Measurements from ENCODE around the gene GOLM1. TPM values are rescaled to one million over a fixed set of nuclear protein-coding genes. Genes with fewer than 3 reads are reported as not detected.

The GOLM1 gene
- total RNA-seq, 2 donors from 2014 or later: 17.8 to 20.4 TPM

DNA sequence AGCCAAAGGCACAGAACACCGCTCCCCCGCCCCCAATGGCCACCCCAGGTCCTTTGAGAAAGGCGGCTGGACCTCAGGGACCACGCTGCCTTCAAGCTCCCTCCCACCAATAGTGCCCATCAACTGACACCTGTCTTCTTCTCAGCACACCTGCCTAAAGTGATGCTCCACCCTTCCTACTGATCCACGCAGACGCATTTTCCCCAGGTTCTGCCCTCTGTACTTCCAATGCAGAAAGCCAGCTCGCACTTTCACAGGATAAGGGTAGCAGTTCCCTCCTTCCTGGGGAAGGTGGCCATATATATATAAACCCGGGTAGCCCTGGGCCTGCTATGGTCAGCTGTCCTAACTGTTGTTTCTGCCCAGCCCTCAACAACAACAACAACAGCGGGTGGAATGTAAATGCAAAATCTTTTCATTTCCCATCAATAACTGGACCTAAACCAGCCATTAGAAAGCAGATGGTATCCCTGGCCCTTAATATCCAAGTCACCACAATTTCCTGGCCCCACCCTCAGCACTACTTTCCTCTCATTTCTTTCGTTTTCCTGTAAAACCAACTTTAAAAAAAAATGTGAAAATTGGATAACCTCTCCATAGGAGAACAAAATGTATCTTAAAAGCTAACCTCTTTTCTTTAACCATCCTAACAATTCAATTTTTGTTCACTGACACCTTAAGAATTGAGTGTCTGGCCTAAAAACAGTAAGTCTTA is 1.7 kb downstream of the GOLM1 start:
- H3K4me3 ChIP-seq: no peak overlapping the region
- DNase-seq (ENCODE audit: low spot score) (no peak), ATAC-seq (ENCODE audit: insufficient number of reproducible peaks, low FRiP score, low read depth) (no peak)

GRCh38 chr9:86096386-86096785 is 3.0 kb downstream of the GOLM1 start:
- no peak overlapping the region for H3K27ac ChIP-seq
- no peak for DNase-seq (ENCODE audit: low spot score)
- H3K4me3 ChIP-seq: no peak overlapping the region
- TF ChIP-seq CTCF (IDR thresholded peaks at IDR 0.05): no peak
- no peaks in the 10 kb centered on the region for H3K9me3 ChIP-seq
- no peaks in the 10 kb centered on the region for H3K27me3 ChIP-seq (replicated peaks; ENCODE audit: insufficient read depth)
- H3K36me3 ChIP-seq: no peaks in the 10 kb centered on the region
- H3K4me1 ChIP-seq (ENCODE audit: control insufficient read depth in 1 of 2, low read depth in 2 of 2): peaks cover 7 to 10% of the 10 kb centered on the region in 2 donors
- ATAC-seq (ENCODE audit: insufficient number of reproducible peaks, low FRiP score, low read depth): no peak

More for the DNA sequence above, 1.7 kb downstream of the GOLM1 start:
- Histone ChIP-seq H3K4me1 (ENCODE audit: control insufficient read depth in 1 of 2, low read depth in 2 of 2) (peaks cover 7 to 10% of the 10 kb centered on the region in 2 donors), H3K9me3 (no peaks in the 10 kb centered on the region), H3K27ac (no peak overlapping the region), H3K36me3 (no peaks in the 10 kb centered on the region), H3K27me3 (replicated peaks; ENCODE audit: insufficient read depth) (no peaks in the 10 kb centered on the region)
- TF ChIP-seq CTCF (IDR thresholded peaks at IDR 0.05): no peak

- ATAC-seq (ENCODE audit: insufficient number of reproducible peaks, low FRiP score, low read depth): no peak
- H3K9me3 ChIP-seq: no peaks in the 10 kb centered on the region
- peaks cover 7 to 10% of the 10 kb centered on the region in 2 donors for H3K4me1 ChIP-seq (ENCODE audit: control insufficient read depth in 1 of 2, low read depth in 2 of 2)
- H3K27ac ChIP-seq: no peak overlapping the region
- DNase-seq (ENCODE audit: low spot score): no peak
- H3K27me3 ChIP-seq (replicated peaks; ENCODE audit: insufficient read depth): no peaks in the 10 kb centered on the region
- no peak for TF ChIP-seq CTCF (IDR thresholded peaks at IDR 0.05)
- H3K4me3 ChIP-seq: no peak overlapping the region
- no peaks in the 10 kb centered on the region for H3K36me3 ChIP-seq
Measured at GRCh38 chr9:86093788-86094555, 5.4 kb downstream of the GOLM1 start.

DNA sequence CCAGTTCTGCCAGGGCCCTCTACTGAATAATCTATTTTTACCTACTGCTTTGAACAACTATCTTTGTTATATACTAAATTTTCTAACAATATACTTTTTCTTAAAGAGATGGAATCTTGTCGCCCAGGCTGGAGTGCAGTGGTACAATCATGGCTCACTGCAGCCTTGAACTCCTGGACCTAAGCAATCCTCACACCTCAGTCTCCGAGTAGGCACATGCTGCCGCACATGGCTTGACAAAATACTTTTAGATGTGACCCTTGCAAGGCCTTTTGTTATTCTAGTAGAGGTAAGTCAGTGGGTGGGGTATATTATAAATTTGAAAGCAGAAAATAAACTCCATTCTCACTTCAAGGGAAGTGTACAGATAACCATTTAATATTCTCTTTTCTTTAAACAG is 7.9 kb downstream of the GOLM1 start:
- no peak for DNase-seq (ENCODE audit: low spot score)
- Histone ChIP-seq H3K9me3 (no peaks in the 10 kb centered on the region), H3K27ac (no peak overlapping the region), H3K27me3 (replicated peaks; ENCODE audit: insufficient read depth) (no peaks in the 10 kb centered on the region), H3K4me1 (ENCODE audit: control insufficient read depth in 1 of 2, low read depth in 2 of 2) (no peaks in the 10 kb centered on the region), H3K36me3 (no peaks in the 10 kb centered on the region), H3K4me3 (no peak overlapping the region)
- no peak for TF ChIP-seq CTCF (IDR thresholded peaks at IDR 0.05)
- no peak for ATAC-seq (ENCODE audit: insufficient number of reproducible peaks, low FRiP score, low read depth)

- H3K27me3 ChIP-seq (replicated peaks; ENCODE audit: insufficient read depth): no peaks in the 10 kb centered on the region
- H3K36me3 ChIP-seq: no peaks in the 10 kb centered on the region
- no peak overlapping the region for H3K4me3 ChIP-seq
- H3K27ac ChIP-seq: no peak overlapping the region
- ATAC-seq (ENCODE audit: insufficient number of reproducible peaks, low FRiP score, low read depth) (no peak), DNase-seq (ENCODE audit: low spot score) (no peak)
- no peak for TF ChIP-seq CTCF (IDR thresholded peaks at IDR 0.05)
- no peaks in the 10 kb centered on the region for H3K4me1 ChIP-seq (ENCODE audit: control insufficient read depth in 1 of 2, low read depth in 2 of 2)
- H3K9me3 ChIP-seq: no peaks in the 10 kb centered on the region
Measured at GRCh38 chr9:86082870-86083269, 16.5 kb downstream of the GOLM1 start.
